Hematopoietic multipotent progenitor cell (in vitro differentiated cells): ENCODE data around the gene MCM10. TPM values are rescaled to one million over a fixed set of nuclear protein-coding genes. Genes with fewer than 3 reads are reported as not detected.
"Not testable (repeated sequence)": the region's sequence is repeated elsewhere in the genome, so short reads cannot be mapped to it uniquely, and the experiment has no call there.

Experiments used
- DNase-seq, 3 donors: peaks; one replicate each; pipeline ENCODE4 v3.0.0-alpha.2; 2011 to 2015; ENCODE audit warnings: low read depth in 2 of 3, low spot score in 2 of 3
- total RNA-seq: library from RNA; depleted of rRNA; stranded (reverse); fragments of >200 nt; gene quantifications from one replicate; pipeline ENCODE4 v1.2.3, GENCODE V29; 2012

MCM10 gene
- total RNA-seq: 2.2 TPM

DNA sequence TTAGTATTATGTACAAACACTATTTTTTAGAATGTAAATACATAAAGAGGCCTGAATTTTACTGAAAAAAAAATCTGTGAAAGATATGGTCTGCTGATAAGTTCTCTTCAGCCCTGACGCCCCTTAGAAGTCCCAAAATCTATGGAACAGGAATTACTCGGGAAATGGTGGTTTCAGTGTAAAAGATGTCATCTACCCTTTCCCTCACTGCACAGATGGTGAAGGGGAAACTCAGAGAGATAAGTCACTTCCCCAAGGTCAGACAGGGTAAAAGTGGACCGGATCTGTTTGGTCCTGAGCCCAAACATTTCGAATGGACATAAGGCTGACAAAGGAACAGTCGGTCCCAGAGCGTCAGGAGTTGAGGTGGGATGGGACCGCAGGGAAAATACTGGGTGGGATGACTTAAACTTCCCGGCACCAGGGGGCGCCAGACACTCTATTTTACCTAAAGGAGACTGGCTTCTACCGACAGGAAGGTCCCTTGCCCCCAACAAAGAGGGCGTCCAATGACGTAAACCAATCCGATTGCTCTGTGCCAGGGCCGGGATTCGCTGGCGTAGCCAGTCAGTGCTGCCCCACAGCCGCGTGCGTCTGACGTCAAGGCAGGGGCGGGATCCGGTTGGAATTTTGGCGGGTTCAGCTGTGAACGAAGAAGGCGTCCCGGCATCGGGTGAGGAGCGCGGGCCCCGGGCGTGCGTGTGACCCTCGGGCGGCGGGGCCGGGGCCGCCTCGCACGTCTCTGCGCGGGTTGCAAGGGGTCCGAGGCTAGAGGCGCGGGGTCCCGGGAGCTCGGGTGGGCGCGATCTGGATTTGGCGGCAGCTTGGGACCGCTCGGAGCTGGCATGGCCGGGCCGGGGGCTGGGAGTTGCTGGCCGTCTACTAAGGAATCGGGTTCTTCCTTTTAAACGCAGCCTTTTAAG, at the start of gene MCM10:
MCM10 (plus strand) TSS at position 625 of the 923 bp plus-strand sequence. CDS start 2,645 bp downstream, outside the sequence.
- DNase-seq: peak; percentile 88 to 99 (median 98)

DNA sequence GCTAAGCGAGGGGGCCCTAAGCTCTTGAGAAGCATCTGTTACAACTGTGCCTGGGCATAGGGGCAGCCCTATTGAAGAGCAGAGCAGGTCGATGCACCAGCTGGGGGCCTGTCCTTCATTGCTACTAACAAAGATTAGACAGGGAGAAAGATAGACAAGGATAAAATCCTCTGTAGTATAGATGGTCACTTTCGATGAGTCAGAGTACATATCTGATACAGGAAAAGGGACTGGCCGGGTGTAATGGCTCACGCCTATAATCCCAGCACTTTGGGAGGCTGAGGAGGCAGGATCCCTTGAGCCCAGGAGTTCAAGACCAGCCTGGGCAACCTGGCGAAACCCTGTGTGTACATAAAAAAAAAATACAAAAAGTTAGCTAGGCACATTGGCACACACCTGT, 47.8 kb upstream of the MCM10 start:
- no peak for DNase-seq

DNA sequence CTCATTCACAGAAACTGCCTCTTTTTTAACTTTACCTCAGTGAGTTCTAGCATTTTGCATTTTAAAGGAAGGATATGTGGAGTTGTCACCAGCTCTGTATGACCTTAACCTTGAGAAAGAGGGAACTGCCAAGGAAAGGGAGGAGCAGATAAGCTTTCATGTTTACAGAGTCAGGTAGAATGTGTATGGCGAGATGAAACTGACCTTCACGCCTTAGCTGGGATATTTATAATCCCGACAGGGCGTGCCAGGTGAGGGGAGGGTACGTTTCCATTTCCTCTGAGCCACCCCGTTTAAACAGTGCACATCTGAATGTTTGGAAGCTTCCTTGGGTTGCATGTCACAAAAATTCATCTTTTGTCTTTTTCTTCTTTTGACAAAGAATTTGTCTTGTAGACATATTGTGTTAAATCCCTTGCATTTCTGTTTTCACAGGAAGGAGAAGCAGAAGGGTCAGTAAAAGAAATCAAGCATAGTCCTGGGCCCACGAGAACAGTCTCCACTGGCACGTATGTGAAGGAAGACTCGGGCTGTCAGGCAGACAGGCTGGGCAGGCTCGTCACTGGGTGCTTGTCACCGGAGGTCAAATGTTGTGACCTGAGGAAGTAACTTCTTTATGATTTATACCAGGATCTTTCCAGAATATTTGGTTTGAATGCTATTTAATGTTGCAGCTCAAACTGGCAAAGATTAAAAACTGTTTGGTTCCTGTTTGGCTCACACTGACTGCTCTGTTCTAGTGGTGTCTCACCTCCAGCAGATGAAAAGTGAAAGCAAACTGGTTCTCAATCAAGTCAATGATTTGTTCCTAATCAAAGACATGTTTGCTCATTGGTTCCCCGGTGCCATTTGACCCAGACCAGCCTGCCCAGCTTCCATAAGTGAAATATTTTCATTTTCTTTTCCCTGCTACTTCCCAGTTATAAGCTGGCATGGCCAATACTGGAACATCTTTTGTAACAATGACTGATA, 45.2 kb upstream of the MCM10 start:
- DNase-seq: no peak

DNA sequence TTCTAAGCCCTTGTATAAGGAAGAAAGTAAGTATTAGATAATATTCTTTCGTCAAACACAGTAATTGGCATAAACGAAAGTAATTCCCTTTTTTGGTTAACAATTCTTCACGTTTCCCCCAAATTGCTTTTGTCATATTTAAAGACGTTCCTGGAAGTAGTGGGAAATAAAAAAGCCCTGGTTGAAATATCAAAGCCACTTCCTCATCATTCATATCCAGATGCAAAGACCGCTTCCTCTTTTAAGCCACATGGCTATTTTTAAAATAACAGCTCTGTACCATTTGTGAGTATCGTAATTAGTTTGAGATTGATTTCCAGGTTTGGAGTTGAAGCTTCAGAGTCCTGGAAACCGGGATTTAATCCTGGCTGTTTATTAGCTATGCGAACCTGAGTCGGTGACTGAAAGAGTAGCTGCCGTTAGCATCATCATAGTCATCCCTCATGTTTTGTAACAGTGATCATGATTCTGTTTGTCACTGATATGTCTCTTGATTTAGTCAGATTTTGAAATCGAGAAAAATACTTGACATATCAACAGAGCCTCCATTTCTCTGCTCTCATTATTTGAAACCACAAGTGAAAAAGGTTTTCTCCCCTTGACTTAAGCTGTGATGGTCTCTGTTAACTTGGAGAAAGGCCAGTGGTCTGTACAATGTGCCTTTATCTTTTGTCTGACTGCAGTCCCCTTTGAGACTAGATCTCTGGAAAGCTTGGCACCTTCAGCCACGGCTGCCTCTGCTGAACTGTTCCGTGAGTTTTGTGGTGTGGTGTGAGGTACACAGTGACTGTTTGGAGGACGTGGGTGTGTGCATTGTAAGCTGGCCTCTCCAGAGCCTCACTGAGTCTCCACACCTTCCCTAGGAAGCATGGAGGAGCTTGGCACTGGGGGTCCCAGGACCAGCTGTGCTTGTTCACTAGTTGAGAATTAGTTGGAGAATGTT, 43.2 kb upstream of the MCM10 start:
- peak in 2 of 3 donors; percentile 40 to 91 for DNase-seq

DNA sequence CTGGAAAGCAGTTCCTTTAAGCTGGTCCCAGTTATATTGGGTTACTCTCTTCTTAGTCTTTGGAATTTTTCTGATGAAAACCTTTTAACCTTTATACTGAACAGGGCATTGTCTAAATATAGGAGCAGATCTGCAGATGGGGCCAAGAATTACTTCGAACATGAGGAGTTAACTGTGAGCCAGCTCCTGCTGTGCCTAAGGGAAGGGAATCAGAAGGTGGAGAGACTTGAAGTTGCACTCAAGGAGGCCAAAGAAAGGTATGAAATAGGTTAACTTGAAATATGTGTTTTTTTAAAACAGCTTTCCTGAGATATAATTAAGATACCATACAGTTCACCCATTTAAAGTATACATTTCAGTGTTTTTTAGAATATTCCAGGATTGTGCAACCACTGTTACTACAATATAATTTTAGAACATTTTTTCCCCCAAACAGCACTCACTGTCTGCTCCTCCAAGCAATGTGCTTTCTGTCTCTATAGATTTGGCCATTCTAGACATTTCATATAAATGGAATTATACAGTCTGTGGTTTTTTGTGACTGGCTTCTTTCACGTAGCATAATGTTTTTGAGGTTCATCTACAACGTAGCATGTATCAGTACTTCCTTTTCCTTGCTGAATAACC, 42.5 kb upstream of the MCM10 start:
- DNase-seq: no peak

DNA sequence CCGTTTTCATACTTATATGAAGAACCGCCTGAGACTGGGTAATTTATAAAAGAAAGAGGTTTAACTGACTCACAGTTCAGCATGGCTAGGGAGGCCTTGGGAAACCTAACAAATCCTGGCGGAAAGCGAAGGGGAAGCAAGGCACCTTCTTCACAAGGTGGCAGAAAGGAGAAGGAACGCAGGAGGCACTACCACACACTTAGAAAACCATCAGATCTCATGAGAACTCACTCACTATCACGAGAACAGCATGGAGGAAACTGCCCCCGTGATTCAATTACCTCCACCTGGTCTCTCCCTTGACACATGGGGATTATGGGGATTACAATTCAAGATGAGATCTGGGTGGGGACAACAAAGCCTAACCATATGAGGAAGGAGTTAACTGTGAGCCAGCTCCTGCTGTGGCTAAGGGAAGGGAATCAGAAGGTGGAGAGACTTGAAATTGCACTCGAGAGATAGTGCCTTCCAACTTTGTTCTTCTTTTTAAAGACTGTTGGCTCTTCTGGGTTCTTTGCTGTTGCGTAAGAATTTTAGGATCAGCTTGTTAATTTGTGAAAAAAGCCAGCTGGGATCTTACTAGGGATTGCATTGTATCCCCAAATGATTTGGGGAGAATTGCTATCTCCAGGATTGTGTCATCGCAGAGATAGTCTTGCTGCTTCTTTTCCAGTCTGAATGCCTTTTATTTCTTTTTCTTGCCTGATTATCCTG, 40.4 kb upstream of the MCM10 start:
- DNase-seq: no peak

DNA sequence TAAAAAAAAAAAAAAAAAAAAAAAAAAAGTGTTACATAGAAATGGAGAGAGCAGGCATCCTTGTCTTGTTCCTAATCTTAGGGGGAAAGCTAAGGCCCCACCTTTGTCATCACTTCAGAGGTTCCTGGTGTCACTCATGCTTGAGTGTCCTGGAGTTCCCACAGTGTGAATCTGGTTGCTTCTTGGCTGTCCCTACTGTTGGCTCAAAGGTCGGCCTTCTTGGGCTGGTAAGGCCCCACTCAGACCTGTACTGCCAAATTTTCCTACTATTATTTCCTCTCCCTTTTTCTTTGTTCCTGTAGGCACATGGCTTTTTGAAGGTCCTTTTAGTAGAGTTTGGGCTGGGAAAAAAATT, 39.9 kb upstream of the MCM10 start:
- DNase-seq: no peak

DNA sequence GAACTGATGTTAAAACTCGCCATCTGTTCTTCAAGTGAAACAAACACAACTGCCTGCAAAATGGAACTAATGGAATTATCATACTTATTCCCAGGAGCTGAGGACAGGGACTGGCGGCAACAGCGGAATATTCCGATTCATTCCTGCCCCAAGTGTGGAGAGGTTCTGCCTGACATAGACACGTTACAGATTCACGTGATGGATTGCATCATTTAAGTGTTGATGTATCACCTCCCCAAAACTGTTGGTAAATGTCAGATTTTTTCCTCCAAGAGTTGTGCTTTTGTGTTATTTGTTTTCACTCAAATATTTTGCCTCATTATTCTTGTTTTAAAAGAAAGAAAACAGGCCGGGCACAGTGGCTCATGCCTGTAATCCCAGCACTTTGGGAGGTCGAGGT, 24.7 kb upstream of the MCM10 start:
- DNase-seq: no peak

DNA sequence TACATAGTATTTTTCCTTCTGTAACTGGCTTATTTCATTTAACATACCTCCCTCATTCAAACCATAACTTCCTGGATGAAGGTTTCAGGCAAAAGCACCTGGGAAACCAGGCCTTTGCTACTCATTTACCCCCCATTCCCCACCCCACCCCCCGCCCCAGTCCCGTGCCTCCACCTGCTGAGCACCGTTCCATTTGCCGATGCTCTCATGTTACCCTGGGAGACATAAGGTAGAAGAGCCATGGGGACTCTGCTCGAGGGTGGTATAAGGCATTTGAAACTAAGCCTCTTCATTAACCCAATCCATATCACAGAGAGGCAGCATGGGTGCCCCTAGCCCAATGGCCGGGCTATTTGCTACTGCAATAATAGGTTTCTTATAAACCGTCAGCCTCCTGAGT, 22.2 kb upstream of the MCM10 start:
- DNase-seq: no peak

DNA sequence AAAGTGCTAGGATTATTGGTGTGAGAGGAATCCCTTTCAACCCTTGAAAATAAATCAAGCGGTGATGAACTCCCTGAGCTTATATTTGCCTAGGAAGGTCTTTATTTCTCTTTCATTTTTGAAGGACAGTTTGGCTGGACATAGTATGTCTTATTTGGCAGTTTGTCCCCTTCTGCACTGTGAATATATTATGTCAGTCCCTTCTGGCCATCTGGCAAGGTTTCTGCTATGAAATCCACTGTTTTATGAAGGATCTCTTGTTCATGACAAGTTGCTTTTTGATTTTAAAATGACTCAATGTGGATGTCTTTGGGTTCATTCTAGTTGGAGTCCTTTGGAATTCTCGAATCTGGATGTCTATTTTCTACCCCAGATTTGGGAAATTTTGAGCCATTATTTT, 21.7 kb upstream of the MCM10 start:
- no peak for DNase-seq

DNA sequence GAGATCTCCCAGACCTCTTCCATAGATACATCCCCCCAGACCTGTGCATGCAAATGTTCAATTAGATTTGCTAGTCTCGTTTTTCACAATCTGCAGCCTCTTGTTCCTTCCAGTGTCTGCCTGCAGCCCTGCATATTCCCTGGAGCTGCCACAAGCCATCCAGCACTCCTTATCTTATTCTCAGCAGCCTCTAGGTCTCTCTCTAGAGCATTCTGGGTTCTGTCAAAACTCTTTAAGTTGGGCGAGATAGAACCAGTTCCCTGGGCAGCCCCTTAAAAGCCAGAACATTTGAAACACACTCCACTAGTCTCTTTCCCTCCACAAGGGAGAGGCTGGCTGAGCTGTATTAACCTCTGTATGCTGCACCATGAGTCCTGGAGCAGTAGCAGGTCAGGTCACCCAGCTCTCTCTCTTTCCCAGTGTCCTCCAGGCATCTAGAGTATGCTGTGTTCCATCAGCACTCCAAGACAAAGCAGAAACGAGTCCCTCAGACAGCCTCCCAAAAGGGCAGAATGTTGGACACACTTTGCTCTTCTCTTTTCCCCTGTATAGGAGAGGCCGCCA, 20.6 kb upstream of the MCM10 start:
- DNase-seq: no peak

DNA sequence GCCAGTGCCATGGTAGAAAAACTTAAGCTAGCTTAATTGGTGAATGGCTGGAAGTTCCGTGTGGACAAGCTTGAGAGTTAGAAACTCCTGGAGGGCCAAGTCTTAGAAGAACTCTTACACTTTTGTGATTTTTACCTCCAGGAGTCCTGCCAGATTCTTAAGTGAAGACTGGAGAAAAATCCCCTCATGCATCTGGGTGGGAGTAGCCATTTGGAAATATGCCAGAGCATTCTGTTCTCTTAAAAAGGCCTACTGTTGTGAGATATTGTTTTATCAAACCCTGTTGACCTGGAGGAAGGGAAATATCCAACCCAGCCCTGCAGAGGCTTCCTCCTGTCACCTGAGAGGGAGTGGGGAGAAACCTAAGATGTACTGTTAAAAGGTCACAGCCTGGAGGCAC, 17.6 kb upstream of the MCM10 start:
- no peak for DNase-seq

DNA sequence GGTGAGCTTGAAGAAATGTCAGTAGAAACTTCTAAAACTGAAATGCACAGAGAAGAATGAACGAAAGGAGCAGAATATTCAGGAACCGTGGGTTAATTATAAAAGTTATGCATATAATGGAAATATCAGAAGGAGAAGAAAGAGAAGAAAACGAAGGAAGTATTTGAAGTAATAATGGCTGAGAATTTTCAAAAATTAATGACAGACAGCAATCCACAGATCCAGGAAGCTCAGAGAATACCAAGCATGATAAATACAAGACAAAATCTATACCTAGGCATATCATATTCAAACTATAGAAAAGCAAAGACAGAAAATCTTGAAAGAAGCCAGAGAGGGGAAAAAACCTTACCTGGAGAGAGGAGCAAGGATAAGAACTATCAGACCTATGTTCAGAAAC, 16.5 kb upstream of the MCM10 start:
- no peak for DNase-seq

DNA sequence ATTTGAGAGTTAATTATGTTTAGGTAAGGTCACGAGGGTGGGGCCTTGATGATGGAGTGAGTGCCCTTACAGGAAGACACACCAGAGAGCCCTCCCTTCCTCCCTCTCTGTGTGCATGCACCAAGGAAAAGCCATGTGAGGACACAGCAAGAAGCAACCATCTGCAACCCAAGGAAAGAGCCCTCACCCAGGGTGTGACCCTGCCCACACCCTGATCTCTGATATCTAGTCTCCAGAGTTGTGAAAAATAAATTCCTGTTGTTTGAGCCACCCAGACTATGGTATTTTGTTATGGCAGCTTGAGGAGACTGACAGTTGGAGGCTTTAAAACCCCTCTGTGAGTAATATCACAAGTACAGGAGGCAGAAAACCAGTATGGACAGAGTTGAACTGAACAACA, 15.0 kb upstream of the MCM10 start:
- no peak for DNase-seq

DNA sequence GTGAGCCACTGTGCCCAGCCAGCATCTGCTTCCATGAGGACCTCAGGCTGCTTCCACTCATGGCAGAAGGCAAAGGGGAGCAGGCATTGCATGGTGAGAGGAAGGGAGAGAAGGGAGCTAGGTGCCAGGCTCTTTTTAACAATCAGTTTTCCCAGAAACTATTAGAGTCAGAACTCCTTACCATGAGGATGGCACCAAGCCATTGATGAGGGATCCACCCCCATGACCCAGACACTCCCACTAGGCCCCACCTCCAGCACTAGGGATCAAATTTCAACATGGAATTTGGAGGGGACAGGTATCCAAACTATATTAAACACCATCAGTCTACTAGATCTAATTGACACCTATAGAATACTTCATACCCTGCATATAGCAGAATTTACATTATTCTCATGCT, 14.2 kb upstream of the MCM10 start:
- DNase-seq: no peak

DNA sequence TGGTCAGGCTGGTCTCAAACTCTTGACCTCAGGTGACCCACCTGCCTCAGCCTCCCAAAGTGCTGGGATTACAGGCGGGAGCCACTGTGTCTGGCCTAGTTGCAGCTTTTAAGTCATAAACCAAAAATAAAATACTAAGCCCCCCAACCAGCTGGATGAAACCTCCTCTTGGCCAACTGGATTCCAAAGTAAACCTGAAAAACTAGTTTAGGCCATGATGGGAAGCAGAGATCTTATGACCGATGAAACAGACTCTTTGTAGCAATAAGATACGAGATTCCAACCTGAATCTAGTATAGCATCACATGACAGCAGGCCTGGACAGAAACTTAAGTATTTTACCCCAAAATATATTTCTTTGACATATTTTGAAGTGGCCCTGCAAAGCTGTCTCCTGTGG, 9.1 kb upstream of the MCM10 start:
- no peak for DNase-seq

DNA sequence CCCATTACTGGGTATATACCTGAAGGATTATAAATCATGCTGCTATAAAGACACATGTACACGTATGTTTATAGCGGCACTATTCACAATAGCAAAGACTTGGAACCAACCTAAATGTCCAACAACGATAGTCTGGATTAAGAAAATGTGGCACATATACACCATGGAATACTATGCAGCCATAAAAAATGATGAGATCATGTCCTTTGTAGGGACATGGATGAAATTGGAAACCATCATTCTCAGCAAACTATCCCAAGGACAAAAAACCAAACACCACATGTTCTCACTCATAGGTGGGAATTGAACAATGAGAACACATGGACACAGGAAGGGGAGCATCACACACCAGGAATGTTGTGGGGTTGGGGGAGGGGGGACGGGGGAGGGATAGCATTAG, 5.5 kb upstream of the MCM10 start:
- not testable (repeated sequence) for DNase-seq

DNA sequence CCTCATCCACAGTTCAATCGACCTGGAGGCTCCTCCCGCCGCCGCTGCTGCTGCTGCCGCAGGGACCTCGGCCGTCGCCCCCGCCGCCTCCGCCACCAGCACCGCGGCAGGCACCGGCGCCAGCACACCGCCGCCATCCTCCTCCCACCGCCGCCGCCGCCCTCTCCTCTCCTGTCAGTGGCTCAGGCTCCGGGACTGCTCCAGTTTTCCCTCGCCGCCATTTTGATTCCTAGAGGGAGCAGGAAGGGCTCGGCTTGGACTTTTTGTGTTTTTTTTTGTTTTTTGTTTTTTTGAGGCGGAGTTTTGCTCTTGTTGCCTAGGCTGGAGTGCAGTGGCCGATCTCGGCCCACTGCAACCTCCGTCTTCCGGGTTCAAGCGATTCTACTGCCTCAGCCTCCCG, 3.0 kb upstream of the MCM10 start:
- peak in 1 of 3 donors; percentile 11 for DNase-seq

DNA sequence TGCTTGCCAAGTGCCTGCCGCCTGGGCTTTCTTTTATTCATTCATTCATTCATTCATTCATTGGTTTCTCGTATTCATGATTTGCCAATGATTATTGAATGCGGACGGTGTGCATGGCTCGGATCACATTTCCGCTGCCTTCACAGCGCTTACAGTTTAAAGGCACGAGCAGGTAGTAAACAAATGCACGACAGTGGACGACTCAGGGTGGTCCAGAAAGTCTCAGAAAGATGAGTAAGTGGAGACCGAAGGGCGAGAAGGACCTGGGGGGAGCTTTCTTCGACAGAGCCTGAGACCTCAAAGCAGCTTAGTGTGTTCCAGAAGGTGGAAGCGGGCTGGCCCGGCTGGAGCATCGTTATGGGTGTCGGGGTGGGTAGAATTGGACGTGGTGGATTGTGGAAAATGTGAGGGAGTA, 506 bp downstream of the MCM10 start:
- no peak for DNase-seq
